GM12878 (cell line): ENCODE measurements around the gene DMXL2. TPM values are rescaled to one million over a fixed set of nuclear protein-coding genes. Genes with fewer than 3 reads are reported as not detected.

ENCODE experiments used
- ATAC-seq: fragments of 200-7000 bp; cut with Tn5 transposase; 3 replicates; pipeline ENCODE4 v1.9.1; 2020; ENCODE audit warnings: mild to moderate bottlenecking, moderate library complexity
- BruUV-seq: library from RNA; stranded (reverse); fragments of 400-500 nt; replicated peaks from 2 replicates; lab custom pipeline; 2021; lab: Mats Ljungman, UMichigan
- CTCF ChIA-PET: fragments of 300-600 bp; sonication (Branson Sonifier 250); formaldehyde crosslinking; extraction: SDS; loops from one replicate; lab custom pipeline; 2021; ENCODE audit warnings: inconsistent platforms; lab: Yijun Ruan, JAX
- POLR2A ChIA-PET: fragments of 350-600 bp; formaldehyde crosslinking; extraction: SDS; loops from one replicate; lab custom pipeline; 2021; ENCODE audit warnings: inconsistent platforms; lab: Charles Lee
- RAD21 ChIA-PET: fragments of 300-600 bp; sonication (Branson Sonifier 250); formaldehyde crosslinking; loops from one replicate; lab custom pipeline; 2023; ENCODE audit warnings: antibody characterized with exemption; ENCODE audit not compliant: unreplicated experiment; lab: Charles Lee
- SMC1A ChIA-PET: fragments of 300-600 bp; sonication (Branson Sonifier 250); formaldehyde crosslinking; loops from one replicate; lab custom pipeline; 2023; ENCODE audit not compliant: unreplicated experiment, uncharacterized antibody; lab: Charles Lee
- DNase-seq: peaks from one replicate; pipeline ENCODE4 v3.0.0-alpha.2; 2011; ENCODE audit warnings: low read depth, low spot score
- FAIRE-seq: peaks from 3 replicates; lab custom pipeline; 2011; peaks lifted over from hg19 to GRCh38; lab: Jason Lieb, UNC
- H2AFZ ChIP-seq: 2 replicates; pipeline ENCODE4 v1.6.0; 2011; ENCODE audit warnings: low read depth, low read length, control low read depth; ENCODE audit not compliant: control insufficient read depth
- H3K27ac ChIP-seq: 2 replicates; pipeline ENCODE4 v1.5.1; 2011; ENCODE audit warnings: control low read depth; ENCODE audit not compliant: control insufficient read depth, insufficient read depth
- H3K27me3 ChIP-seq, 2 experiments: replicated peaks in 1 of 2; 2 replicates each; pipeline versions ENCODE4 v1.6.0 to v1.6.1; 2011; ENCODE audit warnings: low read length in 1 of 2; ENCODE audit not compliant: control insufficient read depth in 2 of 2, insufficient read depth in 2 of 2
- H3K36me3 ChIP-seq, 2 experiments: 2 replicates each; pipeline ENCODE4 v1.5.1; 2011; ENCODE audit warnings: low read length in 1 of 2; ENCODE audit not compliant: control insufficient read depth in 2 of 2, insufficient read depth in 2 of 2
- H3K4me1 ChIP-seq: 2 replicates; pipeline ENCODE4 v1.6.1; 2011; ENCODE audit warnings: mild to moderate bottlenecking, low read length, moderate library complexity, mixed read lengths; ENCODE audit not compliant: control insufficient read depth, insufficient read depth
- H3K4me2 ChIP-seq: 2 replicates; pipeline ENCODE4 v1.6.0; 2011; ENCODE audit warnings: control low read depth; ENCODE audit not compliant: control insufficient read depth, insufficient read depth
- H3K4me3 ChIP-seq: fragments of 200-600 bp; sonication (generic); 2 replicates; pipeline ENCODE4 v1.5.1; 2016
- H3K79me2 ChIP-seq: 2 replicates; pipeline ENCODE4 v1.6.0; 2011; ENCODE audit warnings: low read length; ENCODE audit not compliant: control insufficient read depth, insufficient read depth
- H3K9ac ChIP-seq: 2 replicates; pipeline ENCODE4 v1.8.0; 2011; ENCODE audit warnings: low read length, control low read depth, mixed read lengths; ENCODE audit not compliant: control insufficient read depth, insufficient read depth
- H3K9me3 ChIP-seq: replicated peaks from 3 replicates; pipeline ENCODE4 v1.5.1; 2011; ENCODE audit warnings: mild to moderate bottlenecking, low read length; ENCODE audit not compliant: control insufficient read depth, insufficient read depth
- H4K20me1 ChIP-seq: 2 replicates; pipeline ENCODE4 v1.6.0; 2011; ENCODE audit not compliant: control insufficient read depth, insufficient read depth
- BMI1 ChIP-seq: fragments of 450-650 bp; IDR thresholded peaks from 2 replicates; pipeline ENCODE4 v1.6.1; 2016; ENCODE audit warnings: mild to moderate bottlenecking, moderate library complexity, borderline replicate concordance
- CBFB ChIP-seq: IDR thresholded peaks from 2 replicates; pipeline ENCODE4 v1.6.1; 2016; ENCODE audit warnings: antibody characterized with exemption, low read depth
- CEBPB ChIP-seq, 2 experiments: fragments of 150-350 bp in 1 of 2; IDR thresholded peaks; 2 replicates each; pipeline ENCODE4 v1.6.1; 2012 to 2014; ENCODE audit warnings: low read depth in 2 of 2, low read length in 2 of 2, borderline replicate concordance in 1 of 2, inconsistent platforms in 1 of 2
- CHD4 ChIP-seq: fragments of 200-600 bp; sonication (generic); IDR thresholded peaks from 2 replicates; pipeline ENCODE4 v1.6.1; 2016; ENCODE audit warnings: mild to moderate bottlenecking
- EP300 ChIP-seq, 2 experiments: fragments of 150-350 bp in 1 of 2; IDR thresholded peaks; 2 replicates each; pipeline ENCODE4 v1.6.1; 2011 to 2012; ENCODE audit warnings: low read depth in 2 of 2, low read length in 2 of 2, borderline replicate concordance in 1 of 2, improper control_type of control experiment in 1 of 2, inconsistent platforms in 1 of 2; ENCODE audit not compliant: control insufficient read depth in 1 of 2
- GABPA ChIP-seq: IDR thresholded peaks from 2 replicates; pipeline ENCODE4 v1.6.1; 2014; ENCODE audit warnings: antibody characterized with exemption, low read depth, mild to moderate bottlenecking, inconsistent platforms
- JUND ChIP-seq: IDR thresholded peaks from 2 replicates; pipeline ENCODE4 v1.6.1; 2012; ENCODE audit warnings: low read depth, mild to moderate bottlenecking, low read length, improper control_type of control experiment, moderate library complexity
- KAT2A ChIP-seq: conservative IDR thresholded peaks from 2 replicates; pipeline ENCODE4 v1.6.1; 2011; ENCODE audit warnings: low read depth, low read length; ENCODE audit not compliant: control insufficient read depth
- POU2F2 ChIP-seq: IDR thresholded peaks from 3 replicates; pipeline ENCODE4 v1.6.1; 2011; ENCODE audit warnings: low read depth, mild to moderate bottlenecking, low read length, borderline replicate concordance
- RB1 ChIP-seq: fragments of 450-650 bp; formaldehyde crosslinking; IDR thresholded peaks from 2 replicates; pipeline ENCODE4 v1.6.1; 2017; ENCODE audit warnings: mild to moderate bottlenecking, borderline replicate concordance
- SRF ChIP-seq, 2 experiments: IDR thresholded peaks; 2 replicates each; pipeline ENCODE4 v1.6.1; 2011; ENCODE audit warnings: low read depth in 2 of 2, low read length in 2 of 2, mild to moderate bottlenecking in 1 of 2, moderate library complexity in 1 of 2
- TCF3 ChIP-seq: IDR thresholded peaks from 2 replicates; pipeline ENCODE4 v1.6.1; 2012; ENCODE audit warnings: low read depth, mild to moderate bottlenecking, low read length, borderline replicate concordance; ENCODE audit not compliant: insufficient read depth
- ZNF217 ChIP-seq: fragments of 450-650 bp; IDR thresholded peaks from 2 replicates; pipeline ENCODE4 v1.6.1; 2017; ENCODE audit warnings: antibody characterized with exemption, mild to moderate bottlenecking
- WGBS: methylation state at CpG from one replicate; pipeline ENCODE4 v1.1.6; 2016; ENCODE audit warnings: low lambda C conversion rate; ENCODE audit not compliant: insufficient replicate concordance, insufficient coverage; ENCODE audit errors: missing lambda C conversion rate; 5-methylcytosine and 5-hydroxymethylcytosine counted together
- in situ Hi-C: fragments of 300-500 bp; cut with MboI; formaldehyde crosslinking; loops from 9 replicates; pipeline ENCODE4 v1.14.3; 2018; ENCODE audit warnings: mixed read lengths
- intact Hi-C: fragments of 100-400 bp; cut with micrococcal nuclease; formaldehyde crosslinking; loops from one replicate; pipeline ENCODE4 v1.14.2; 2022; ENCODE audit not compliant: unreplicated experiment
- polyA plus RNA-seq, 11 experiments: library from polyadenylated mRNA; depleted of rRNA in 4 of 11; unstranded in 6 of 11; stranded (reverse) in 5 of 11; fragments of >200 nt; fragmentation: Nextera tagmentation in 4 of 11; fragmentation: Illumina TruSeq in 1 of 11; extraction: Ambion mirVana in 4 of 11; extraction: Trizol in 1 of 11; gene quantifications; 1 replicate in 1 of 11; 2 replicates in 10 of 11; pipeline versions ENCODE4 v1.2.1 to v1.2.3, GENCODE V29; 2011 to 2016; ENCODE audit warnings: inconsistent platforms in 2 of 11, missing spikeins in 2 of 11, low read depth in 1 of 11
- total RNA-seq, 4 experiments: library from RNA; depleted of rRNA in 3 of 4; stranded (reverse); fragments of >200 nt in 3 of 4; fragmentation: Illumina TruSeq in 1 of 4; extraction: Trizol in 1 of 4; gene quantifications; 2 replicates each; pipeline versions ENCODE4 v1.2.1 to v1.2.3, GENCODE V29; 2013 to 2021
- TF ChIP-seq, protein P1 (sequence below), 3 experiments: IDR thresholded peaks in 2 of 3; conservative IDR thresholded peaks in 1 of 3; 2 replicates each; pipeline ENCODE4 v1.5.1; 2011; ENCODE audit warnings: low read depth in 3 of 3, low read length in 3 of 3, mild to moderate bottlenecking in 3 of 3, control low read depth in 2 of 3, moderate library complexity in 2 of 3, inconsistent platforms in 1 of 3, mixed read lengths in 1 of 3; ENCODE audit not compliant: control insufficient read depth in 2 of 3, insufficient read depth in 1 of 3; ENCODE audit errors: extremely low read depth in 1 of 3
- TF ChIP-seq, protein P2 (sequence below): fragments of 450-650 bp; conservative IDR thresholded peaks from 2 replicates; pipeline ENCODE4 v1.6.1; 2017; ENCODE audit warnings: mild to moderate bottlenecking, moderate library complexity

The DMXL2 gene
- total and polyA plus RNA-seq, 10 of the 15 experiments (the other 5 are each of a cell fraction or from before 2014, with no cell fraction given): 8.5 to 32.1 (median 22.0) TPM

DNA sequence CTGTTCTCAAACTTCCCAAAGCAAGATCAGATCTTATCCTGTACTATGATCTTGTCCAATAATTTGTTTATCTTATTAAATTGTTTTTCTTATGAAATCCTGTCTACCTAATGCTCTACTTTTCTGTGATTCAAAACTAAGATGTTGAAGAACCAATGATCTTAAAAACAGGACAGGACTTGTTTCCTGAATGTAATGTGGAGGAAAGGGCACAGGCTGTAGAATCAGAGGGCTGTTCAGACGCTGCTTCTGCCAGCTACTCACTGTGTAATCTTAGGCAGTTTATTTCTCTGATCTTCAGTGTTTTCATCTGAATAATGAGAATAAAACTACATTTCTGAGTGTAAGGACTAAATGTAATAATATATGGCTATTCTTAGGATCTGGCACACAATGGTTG lies 20.1 kb upstream of the DMXL2 start:
- 91% methylated on average over 1 of the region's 1 CpG for WGBS
- DNase-seq (no peak), FAIRE-seq (no peak), ATAC-seq (no peak)
- intact Hi-C loops: no loop called here
- ChIA-PET POLR2A (no interaction called here), CTCF (interaction anchor here (2.2 kb wide), 1 partner anchor 134 kb away, joined by 11 read pairs; no protein-coding TSS in a partner anchor), SMC1A (no interaction called here), RAD21 (no interaction called here)
- H3K79me2 ChIP-seq: no peaks in the 10 kb centered on the region
- no peak overlapping the region for H3K9ac ChIP-seq
- BruUV-seq: no TSS peak
- no peaks in the 10 kb centered on the region for H4K20me1 ChIP-seq
- H3K4me2 ChIP-seq: no peak overlapping the region
- no peak overlapping the region for H2AFZ ChIP-seq
- H3K4me1 ChIP-seq: peaks cover 3% of the 10 kb centered on the region; the same call in 1 of the 2 replicates
- H3K27ac ChIP-seq: no peak overlapping the region
- in situ Hi-C loops: loop anchor here (5.0 kb wide), 1 partner anchor 130 kb away; no protein-coding TSS in a partner anchor
- TF ChIP-seq SRF (IDR thresholded peaks at IDR 0.05; ENCODE audit: low read depth in 2 of 2, low read length in 2 of 2) (no peak), JUND (no peak), CEBPB (IDR thresholded peaks at IDR 0.05; ENCODE audit: borderline replicate concordance in 1 of 2, low read depth in 2 of 2, low read length in 2 of 2) (no peak), ZNF217 (no peak), KAT2A (no peak), RB1 (no peak), BMI1 (no peak), CHD4 (no peak), CBFB (no peak), GABPA (no peak), POU2F2 (no peak), EP300 (IDR thresholded peaks at IDR 0.05; ENCODE audit: borderline replicate concordance in 1 of 2, control insufficient read depth in 1 of 2, low read depth in 2 of 2, low read length in 2 of 2) (no peak), TCF3 (no peak)
- TF ChIP-seq, protein P1, sequence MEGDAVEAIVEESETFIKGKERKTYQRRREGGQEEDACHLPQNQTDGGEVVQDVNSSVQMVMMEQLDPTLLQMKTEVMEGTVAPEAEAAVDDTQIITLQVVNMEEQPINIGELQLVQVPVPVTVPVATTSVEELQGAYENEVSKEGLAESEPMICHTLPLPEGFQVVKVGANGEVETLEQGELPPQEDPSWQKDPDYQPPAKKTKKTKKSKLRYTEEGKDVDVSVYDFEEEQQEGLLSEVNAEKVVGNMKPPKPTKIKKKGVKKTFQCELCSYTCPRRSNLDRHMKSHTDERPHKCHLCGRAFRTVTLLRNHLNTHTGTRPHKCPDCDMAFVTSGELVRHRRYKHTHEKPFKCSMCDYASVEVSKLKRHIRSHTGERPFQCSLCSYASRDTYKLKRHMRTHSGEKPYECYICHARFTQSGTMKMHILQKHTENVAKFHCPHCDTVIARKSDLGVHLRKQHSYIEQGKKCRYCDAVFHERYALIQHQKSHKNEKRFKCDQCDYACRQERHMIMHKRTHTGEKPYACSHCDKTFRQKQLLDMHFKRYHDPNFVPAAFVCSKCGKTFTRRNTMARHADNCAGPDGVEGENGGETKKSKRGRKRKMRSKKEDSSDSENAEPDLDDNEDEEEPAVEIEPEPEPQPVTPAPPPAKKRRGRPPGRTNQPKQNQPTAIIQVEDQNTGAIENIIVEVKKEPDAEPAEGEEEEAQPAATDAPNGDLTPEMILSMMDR (IDR thresholded peaks at IDR 0.05 in 2 of 3, conservative IDR thresholded peaks at IDR 0.05 in 1 of 3; ENCODE audit: control insufficient read depth in 2 of 3, extremely low read depth in 1 of 3, insufficient read depth in 1 of 3, low read depth in 3 of 3, low read length in 3 of 3): no peak
- TF ChIP-seq, protein P2, sequence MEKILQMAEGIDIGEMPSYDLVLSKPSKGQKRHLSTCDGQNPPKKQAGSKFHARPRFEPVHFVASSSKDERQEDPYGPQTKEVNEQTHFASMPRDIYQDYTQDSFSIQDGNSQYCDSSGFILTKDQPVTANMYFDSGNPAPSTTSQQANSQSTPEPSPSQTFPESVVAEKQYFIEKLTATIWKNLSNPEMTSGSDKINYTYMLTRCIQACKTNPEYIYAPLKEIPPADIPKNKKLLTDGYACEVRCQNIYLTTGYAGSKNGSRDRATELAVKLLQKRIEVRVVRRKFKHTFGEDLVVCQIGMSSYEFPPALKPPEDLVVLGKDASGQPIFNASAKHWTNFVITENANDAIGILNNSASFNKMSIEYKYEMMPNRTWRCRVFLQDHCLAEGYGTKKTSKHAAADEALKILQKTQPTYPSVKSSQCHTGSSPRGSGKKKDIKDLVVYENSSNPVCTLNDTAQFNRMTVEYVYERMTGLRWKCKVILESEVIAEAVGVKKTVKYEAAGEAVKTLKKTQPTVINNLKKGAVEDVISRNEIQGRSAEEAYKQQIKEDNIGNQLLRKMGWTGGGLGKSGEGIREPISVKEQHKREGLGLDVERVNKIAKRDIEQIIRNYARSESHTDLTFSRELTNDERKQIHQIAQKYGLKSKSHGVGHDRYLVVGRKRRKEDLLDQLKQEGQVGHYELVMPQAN: no peak
- H3K9me3 ChIP-seq: no peaks in the 10 kb centered on the region
- H3K4me3 ChIP-seq: no peak overlapping the region
- no peaks in the 10 kb centered on the region for H3K36me3 ChIP-seq
- no peaks in the 10 kb centered on the region for H3K27me3 ChIP-seq
